Upper lobe of left lung (tissue), 4 donors: Measurements from ENCODE around the gene SEC14L6.

ENCODE experiments used
- POLR2A ChIP-seq, 4 donors: fragments of 450-650 bp; IDR thresholded peaks; one replicate each; pipeline ENCODE4 v1.5.1; 2016 to 2017; ENCODE audit warnings: antibody characterized with exemption in 4 of 4, mild to moderate bottlenecking in 2 of 4
- TF ChIP-seq, protein P1 (sequence below), 6 experiments: fragments of 450-650 bp in 4 of 6; fragments of 200-600 bp in 2 of 6; sonication (generic) in 2 of 6; IDR thresholded peaks; one replicate each; pipeline ENCODE4 v1.5.1; 2016 to 2019; ENCODE audit warnings: antibody characterized with exemption in 6 of 6

DNA sequence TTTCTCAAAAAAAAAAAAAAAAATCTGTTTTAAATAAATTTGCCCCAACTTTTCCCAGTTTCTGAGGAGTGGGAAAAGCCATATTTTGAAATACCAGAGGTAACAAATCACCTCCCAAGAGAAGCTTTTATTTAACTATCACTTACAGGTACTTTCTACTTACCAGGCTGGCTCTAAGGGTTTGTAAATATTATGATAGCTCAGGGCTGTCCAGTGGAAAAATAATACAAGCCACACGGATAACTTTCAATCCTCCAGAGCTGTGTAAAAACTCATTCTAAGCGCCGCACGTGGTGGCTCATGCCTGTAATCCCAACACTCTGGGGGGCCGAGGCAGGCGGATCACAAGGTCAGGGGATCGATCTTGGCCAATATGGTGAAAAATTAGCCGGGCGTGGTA is 35.4 kb downstream of the SEC14L6 start:
- TF ChIP-seq, protein P1, sequence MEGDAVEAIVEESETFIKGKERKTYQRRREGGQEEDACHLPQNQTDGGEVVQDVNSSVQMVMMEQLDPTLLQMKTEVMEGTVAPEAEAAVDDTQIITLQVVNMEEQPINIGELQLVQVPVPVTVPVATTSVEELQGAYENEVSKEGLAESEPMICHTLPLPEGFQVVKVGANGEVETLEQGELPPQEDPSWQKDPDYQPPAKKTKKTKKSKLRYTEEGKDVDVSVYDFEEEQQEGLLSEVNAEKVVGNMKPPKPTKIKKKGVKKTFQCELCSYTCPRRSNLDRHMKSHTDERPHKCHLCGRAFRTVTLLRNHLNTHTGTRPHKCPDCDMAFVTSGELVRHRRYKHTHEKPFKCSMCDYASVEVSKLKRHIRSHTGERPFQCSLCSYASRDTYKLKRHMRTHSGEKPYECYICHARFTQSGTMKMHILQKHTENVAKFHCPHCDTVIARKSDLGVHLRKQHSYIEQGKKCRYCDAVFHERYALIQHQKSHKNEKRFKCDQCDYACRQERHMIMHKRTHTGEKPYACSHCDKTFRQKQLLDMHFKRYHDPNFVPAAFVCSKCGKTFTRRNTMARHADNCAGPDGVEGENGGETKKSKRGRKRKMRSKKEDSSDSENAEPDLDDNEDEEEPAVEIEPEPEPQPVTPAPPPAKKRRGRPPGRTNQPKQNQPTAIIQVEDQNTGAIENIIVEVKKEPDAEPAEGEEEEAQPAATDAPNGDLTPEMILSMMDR (IDR thresholded peaks at IDR 0.05), result no peak
- no peak for TF ChIP-seq POLR2A (IDR thresholded peaks at IDR 0.05)
